ENCODE data around the gene DIPK1B. TPM values are rescaled to one million over a fixed set of nuclear protein-coding genes. Genes with fewer than 3 reads are reported as not detected.

DIPK1B gene
- total and polyA plus RNA-seq, 2 experiments from 2014 or later: 18.7 to 60.0 TPM

GRCh38 chr9:136709454-136710109 is 2.8 kb upstream of the DIPK1B start (continued):
- TF ChIP-seq ZNF462 (CRISPR knock-in tag; IDR thresholded peaks at IDR 0.05) (no peak), CTCF (conservative IDR thresholded peaks at IDR 0.05; ENCODE audit: low read depth in 2 of 2) (no peak)

GRCh38 chr9:136710543-136710942 is 1.8 kb upstream of the DIPK1B start:
- Mint-ChIP-seq H3K9me3 (no peaks in the 10 kb centered on the region), H3K4me1 (peaks cover 3% of the 10 kb centered on the region; the same call in 2 of the 3 replicates), H3K27me3 (ENCODE audit: insufficient read depth, low read depth, poor library complexity) (peaks cover 13% of the 10 kb centered on the region), H3K36me3 (ENCODE audit: low read depth) (no peaks in the 10 kb centered on the region), H3K27ac (no peak overlapping the region), H3K4me3 (no peak overlapping the region; the same call in 2 of the 3 replicates)
- Histone ChIP-seq H3K79me2 (replicated peaks; ENCODE audit: insufficient read depth) (peaks cover 10% of the 10 kb centered on the region; the same call in 1 of the 2 replicates), H2AFZ (no peak overlapping the region), H3K4me1 (ENCODE audit: insufficient read depth) (peaks cover 4% of the 10 kb centered on the region; the same call in 1 of the 2 replicates), H3K27ac (ENCODE audit: low read depth) (no peak overlapping the region), H4K20me1 (replicated peaks; ENCODE audit: insufficient read depth) (peaks cover 7% of the 10 kb centered on the region), H3K4me2 (no peak overlapping the region), H3K4me3 (no peak overlapping the region), H3K36me3 (ENCODE audit: insufficient read depth) (no peaks in the 10 kb centered on the region), H3K9me2 (ENCODE audit: insufficient read depth) (no peaks in the 10 kb centered on the region), H3F3A (replicated peaks; ENCODE audit: low read depth) (0 out of 2 replicates have a peak, but pooled peaks cover 7% of the 10 kb centered on the region), H3K27me3 (ENCODE audit: insufficient read depth) (peaks cover 13% of the 10 kb centered on the region)
- ATAC-seq (no peak), DNase-seq (ENCODE audit: low spot score) (no peak)
- no peak for TF ChIP-seq STAT1 (IDR thresholded peaks at IDR 0.05; ENCODE audit: unreplicated experiment)
- TF ChIP-seq POLR2AphosphoS5 (IDR thresholded peaks at IDR 0.05; ENCODE audit: low read depth): no peak
- TF ChIP-seq CTCF (conservative IDR thresholded peaks at IDR 0.05; ENCODE audit: low read depth in 2 of 2): no peak
- no peak for TF ChIP-seq NANOG (IDR thresholded peaks at IDR 0.05; ENCODE audit: borderline replicate concordance)
- TF ChIP-seq JUNB (IDR thresholded peaks at IDR 0.05; ENCODE audit: unreplicated experiment): no peak
- no peak for TF ChIP-seq ZNF114 (CRISPR knock-in tag; IDR thresholded peaks at IDR 0.05)
- no peak for TF ChIP-seq ZNF331 (CRISPR knock-in tag; IDR thresholded peaks at IDR 0.05; ENCODE audit: low read depth)
- TF ChIP-seq ETS1 (IDR thresholded peaks at IDR 0.05): no peak
- no peak for TF ChIP-seq CREB1 (CRISPR knock-in tag; IDR thresholded peaks at IDR 0.05; ENCODE audit: low read depth)

Measured in GM23338 (cell line).